GM13976 (cell line): Measurements from ENCODE around the gene SPINK4.

Source experiments
- DNase-seq: peaks from one replicate; pipeline ENCODE4 v3.0.0; 2012; ENCODE audit warnings: low spot score
- in situ Hi-C: fragments of 300-500 bp; cut with MboI; formaldehyde crosslinking; loops from one replicate; pipeline ENCODE4 v1.12.0; 2022; ENCODE audit warnings: low sequenced_read_pairs, mixed read lengths, inconsistent platforms; ENCODE audit not compliant: unreplicated experiment
- TF ChIP-seq, protein P1 (sequence below): IDR thresholded peaks from 2 replicates; pipeline ENCODE4 v1.5.1; 2012; ENCODE audit warnings: borderline replicate concordance, mild to moderate bottlenecking; ENCODE audit not compliant: insufficient read depth; ENCODE audit errors: extremely low read depth, missing control alignments, control extremely low read depth

Gene SPINK4

DNA sequence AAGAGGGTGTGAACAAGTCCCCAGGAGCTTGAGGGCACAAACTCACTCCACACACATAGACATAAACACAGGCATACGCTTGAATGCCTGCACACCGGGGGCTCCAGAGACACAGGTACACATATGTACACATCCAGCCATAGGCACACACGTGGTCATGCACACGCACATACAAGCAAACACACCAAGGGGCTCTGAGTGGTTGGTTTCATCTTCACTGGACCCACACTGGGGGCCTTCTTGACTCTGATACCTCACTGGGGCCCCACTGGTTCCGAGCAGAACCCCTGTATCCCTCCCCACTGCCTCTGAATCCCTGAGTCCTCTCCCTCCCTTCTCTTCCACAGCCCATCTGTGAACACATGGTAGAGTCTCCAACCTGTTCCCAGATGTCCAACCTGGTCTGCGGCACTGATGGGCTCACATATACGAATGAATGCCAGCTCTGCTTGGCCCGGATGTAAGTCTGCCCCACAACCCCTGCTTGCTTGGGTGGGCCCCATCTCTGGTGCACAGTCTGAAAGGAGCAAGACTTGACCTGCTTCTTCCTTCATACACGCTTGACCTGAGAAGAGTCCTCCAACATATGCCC lies 6.4 kb downstream of the SPINK4 start:
- no peak for DNase-seq
- in situ Hi-C loops = no loop called here
- TF ChIP-seq, protein P1, sequence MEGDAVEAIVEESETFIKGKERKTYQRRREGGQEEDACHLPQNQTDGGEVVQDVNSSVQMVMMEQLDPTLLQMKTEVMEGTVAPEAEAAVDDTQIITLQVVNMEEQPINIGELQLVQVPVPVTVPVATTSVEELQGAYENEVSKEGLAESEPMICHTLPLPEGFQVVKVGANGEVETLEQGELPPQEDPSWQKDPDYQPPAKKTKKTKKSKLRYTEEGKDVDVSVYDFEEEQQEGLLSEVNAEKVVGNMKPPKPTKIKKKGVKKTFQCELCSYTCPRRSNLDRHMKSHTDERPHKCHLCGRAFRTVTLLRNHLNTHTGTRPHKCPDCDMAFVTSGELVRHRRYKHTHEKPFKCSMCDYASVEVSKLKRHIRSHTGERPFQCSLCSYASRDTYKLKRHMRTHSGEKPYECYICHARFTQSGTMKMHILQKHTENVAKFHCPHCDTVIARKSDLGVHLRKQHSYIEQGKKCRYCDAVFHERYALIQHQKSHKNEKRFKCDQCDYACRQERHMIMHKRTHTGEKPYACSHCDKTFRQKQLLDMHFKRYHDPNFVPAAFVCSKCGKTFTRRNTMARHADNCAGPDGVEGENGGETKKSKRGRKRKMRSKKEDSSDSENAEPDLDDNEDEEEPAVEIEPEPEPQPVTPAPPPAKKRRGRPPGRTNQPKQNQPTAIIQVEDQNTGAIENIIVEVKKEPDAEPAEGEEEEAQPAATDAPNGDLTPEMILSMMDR = no peak

DNA sequence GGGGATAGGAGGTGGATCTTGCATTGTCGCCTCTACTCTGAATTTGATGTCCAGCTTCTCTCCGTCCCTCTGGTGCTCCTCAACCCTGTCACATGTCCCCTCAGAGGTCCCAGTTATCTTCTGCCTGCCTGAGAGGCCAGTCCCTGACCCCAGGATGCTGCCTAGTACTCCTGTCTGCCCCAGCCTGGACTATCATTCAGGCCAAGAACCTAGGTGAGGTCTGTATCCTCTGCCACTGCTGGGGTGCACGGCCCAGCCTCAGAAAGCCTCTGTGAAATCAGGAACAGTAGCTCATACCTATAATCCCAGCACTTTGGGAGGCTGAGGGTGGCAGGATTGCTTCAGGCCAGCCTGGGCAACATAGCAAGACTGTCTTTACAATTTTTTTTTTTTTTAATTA lies 8.6 kb downstream of the SPINK4 start:
- DNase-seq = no peak
- TF ChIP-seq, protein P1 = no peak
- in situ Hi-C loops = no loop called here

DNA sequence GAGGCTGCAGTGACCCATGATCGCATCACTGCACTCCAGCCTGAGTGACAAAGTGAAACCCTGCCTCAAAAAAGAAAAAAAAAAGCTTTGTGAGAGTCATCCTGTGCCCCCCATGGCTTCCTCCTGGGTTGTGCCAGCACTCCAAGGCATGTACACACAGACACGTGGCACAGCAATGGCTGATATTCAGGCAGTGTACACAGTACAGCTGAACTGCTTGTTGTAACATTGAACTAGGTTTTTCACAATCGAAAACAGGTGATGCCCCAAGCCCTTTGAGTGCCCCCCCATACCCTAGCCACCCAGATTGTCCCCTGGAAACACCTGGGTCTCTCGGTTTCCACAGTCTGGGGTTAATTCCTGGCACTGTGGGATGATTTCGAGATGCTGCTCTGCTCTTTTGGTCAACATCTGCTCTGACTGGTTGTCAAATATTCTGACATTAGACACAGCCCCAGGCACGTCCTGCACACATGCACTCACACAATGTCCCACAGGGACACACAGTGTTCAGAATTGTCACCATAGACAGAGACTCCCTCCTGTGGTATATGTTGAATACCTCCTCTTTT lies 9.2 kb downstream of the SPINK4 start:
- DNase-seq = no peak
- TF ChIP-seq, protein P1 = no peak
- in situ Hi-C loops = no loop called here

DNA sequence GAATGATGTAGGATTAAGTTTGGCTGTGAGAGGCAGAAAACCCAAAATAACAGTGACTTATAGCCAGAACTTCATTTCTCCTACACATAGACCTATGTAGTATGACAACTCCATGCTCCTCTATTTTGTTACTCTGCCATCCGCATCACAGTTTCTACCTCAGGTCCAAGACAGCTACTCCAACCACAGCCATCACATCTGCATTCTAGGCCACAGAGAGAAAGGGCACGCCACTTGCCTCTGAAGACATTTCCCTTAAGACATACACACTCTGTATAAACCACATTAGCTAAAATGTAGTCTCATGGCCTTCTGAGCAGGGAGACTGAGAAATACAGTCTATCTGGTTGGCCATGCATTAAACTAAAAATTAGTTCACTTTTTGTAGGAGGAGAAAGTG lies 10.0 kb downstream of the SPINK4 start:
- TF ChIP-seq, protein P1 = no peak
- no peak for DNase-seq
- in situ Hi-C loops = no loop called here

DNA sequence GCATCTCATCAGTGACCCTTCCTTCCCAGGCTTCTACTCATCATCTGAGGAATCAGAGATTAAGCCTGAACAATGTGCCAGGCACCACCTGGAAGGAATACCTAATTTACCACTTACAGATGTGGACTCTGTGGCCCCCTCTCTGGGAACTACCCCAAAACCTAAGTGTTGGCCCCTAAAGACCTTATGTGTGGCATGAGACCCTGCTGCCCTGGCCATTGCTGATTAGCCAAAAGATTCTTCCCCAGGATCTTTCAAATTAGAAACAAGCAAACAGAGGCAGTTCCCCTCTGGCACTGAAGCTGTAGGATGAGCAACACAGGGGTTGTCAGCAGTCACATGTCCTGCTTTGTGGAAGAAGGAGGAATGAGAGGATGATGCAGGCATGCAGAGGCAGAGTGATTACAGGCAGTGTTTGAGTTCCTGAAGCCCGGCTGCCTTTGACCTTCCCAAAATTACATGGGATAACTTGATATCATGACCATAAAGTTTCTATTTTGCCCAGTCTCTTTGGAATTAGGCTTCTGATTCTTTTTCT lies 10.6 kb downstream of the SPINK4 start:
- TF ChIP-seq, protein P1 = no peak
- in situ Hi-C loops = no loop called here
- no peak for DNase-seq

DNA sequence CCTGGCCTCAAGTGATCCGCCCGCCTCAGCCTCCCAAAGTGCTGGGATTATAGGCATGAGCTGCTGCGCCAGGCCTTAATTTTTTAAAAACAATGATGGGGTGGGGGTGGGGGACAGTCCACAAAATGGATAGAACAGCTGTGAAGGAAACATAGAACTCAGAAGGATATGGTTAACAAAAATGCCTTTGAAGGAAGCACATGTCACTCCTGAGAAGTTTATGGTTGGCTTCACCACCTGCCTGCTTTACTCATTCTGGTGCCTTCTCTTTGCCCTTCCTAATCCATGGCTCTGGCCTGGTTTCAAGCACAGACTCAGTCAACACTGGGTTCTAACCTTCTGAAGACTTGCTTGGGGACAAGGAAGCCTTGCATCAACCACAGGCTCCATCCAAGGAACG lies 14.2 kb downstream of the SPINK4 start:
- no peak for DNase-seq
- TF ChIP-seq, protein P1 = no peak
- in situ Hi-C loops = no loop called here
